ENCODE measurements around the gene DSG3. TPM values are rescaled to one million over a fixed set of nuclear protein-coding genes. Genes with fewer than 3 reads are reported as not detected.

DSG3 gene
- total RNA-seq, 1 donor from 2014 or later = 1.1 TPM

GRCh38 chr18:31526374-31526773, 78.8 kb downstream of the DSG3 start:
- Mint-ChIP-seq H3K4me1 (ENCODE audit: unreplicated experiment) (no peaks in the 10 kb centered on the region), H3K27me3 (no peaks in the 10 kb centered on the region), H3K27ac (no peak overlapping the region), H3K36me3 (peaks cover 36% of the 10 kb centered on the region), H3K9me3 (no peaks in the 10 kb centered on the region), H3K4me3 (no peak overlapping the region)
- no peak for TF ChIP-seq CTCF (conservative IDR thresholded peaks at IDR 0.05)
- no peak for DNase-seq (ENCODE audit: extremely low spot score, unreplicated experiment)

Other genes starting within 250 kb of the DSG3 start
- 4.8 and 40.8 TPM in 2 replicates for gene DSG1, start 129.6 kb upstream of the DSG3 start, total RNA-seq (ENCODE audit: low replicate concordance)
- gene DSG4, start 71.0 kb upstream of the DSG3 start, total RNA-seq (ENCODE audit: low replicate concordance) = 0.07 and 0.17 TPM in 2 replicates
- gene DSG2, start 50.4 kb downstream of the DSG3 start, total RNA-seq (ENCODE audit: low replicate concordance) = 117 and 272 TPM in 2 replicates
- gene TTR, start 144.1 kb downstream of the DSG3 start, total RNA-seq (ENCODE audit: low replicate concordance) = 2,711 and 3,458 TPM in 2 replicates
- 35.9 and 47.5 TPM in 2 replicates for gene B4GALT6, start 236.8 kb downstream of the DSG3 start, total RNA-seq (ENCODE audit: low replicate concordance)